ENCODE results near the gene IFITM10.

The IFITM10 gene

GRCh38 chr11:1739576-1739975 lies 10.8 kb downstream of the IFITM10 start:
- Histone ChIP-seq H3K36me3 (ENCODE audit: control insufficient read depth in 2 of 2, insufficient read depth in 1 of 2, low read length in 2 of 2) (no peaks in the 10 kb centered on the region), H3K27ac (ENCODE audit: extremely low read depth, low read depth, low read length) (no peak overlapping the region), H3K4me1 (ENCODE audit: control insufficient read depth, insufficient read depth, low read length) (no peaks in the 10 kb centered on the region), H3K4me3 (ENCODE audit: low read depth, low read length) (no peak overlapping the region), H3K9me3 (ENCODE audit: control insufficient read depth, insufficient read depth, low read depth, low read length) (no peaks in the 10 kb centered on the region)
- CTCF ChIA-PET: interaction anchor here (0.7 to 1.2 kb wide), 2 partner anchors 27 to 45 kb away, joined by 3 read pairs; no protein-coding TSS in a partner anchor
- POLR2A ChIA-PET: no interaction called here
- TF ChIP-seq ZNF132 (tag by site-specific recombination; IDR thresholded peaks at IDR 0.05; ENCODE audit: borderline replicate concordance) (no peak), ZFP69B (tag by site-specific recombination; IDR thresholded peaks at IDR 0.05) (no peak), ZNF600 (tag by site-specific recombination; IDR thresholded peaks at IDR 0.05) (no peak), RBAK (tag by site-specific recombination; IDR thresholded peaks at IDR 0.05) (no peak), ZNF747 (tag by site-specific recombination; IDR thresholded peaks at IDR 0.05) (no peak), PBX3 (CRISPR knock-in tag; IDR thresholded peaks at IDR 0.05) (no peak), ZNF114 (tag by site-specific recombination; IDR thresholded peaks at IDR 0.05) (no peak), ZFP37 (tag by site-specific recombination; IDR thresholded peaks at IDR 0.05) (no peak), ZNF621 (tag by site-specific recombination; IDR thresholded peaks at IDR 0.05) (no peak), ZNF704 (tag by site-specific recombination; IDR thresholded peaks at IDR 0.05) (no peak)

- ChIA-PET POLR2A (interaction anchor here (0.7 kb wide), 1 partner anchor 377 kb away, joined by 7 read pairs; no protein-coding TSS in a partner anchor), CTCF (interaction anchor here (0.6 kb wide), 2 partner anchors 128 to 414 kb away, joined by 3 to 4 read pairs; no protein-coding TSS in a partner anchor)
- no peaks in the 10 kb centered on the region for H3K36me3 ChIP-seq (ENCODE audit: control insufficient read depth in 2 of 2, insufficient read depth in 1 of 2, low read length in 2 of 2)
- H3K4me1 ChIP-seq (ENCODE audit: control insufficient read depth, insufficient read depth, low read length): no peaks in the 10 kb centered on the region
- H3K9me3 ChIP-seq (ENCODE audit: control insufficient read depth, insufficient read depth, low read depth, low read length): no peaks in the 10 kb centered on the region
- no peak overlapping the region for H3K4me3 ChIP-seq (ENCODE audit: low read depth, low read length)
- TF ChIP-seq ZNF658 (tag by site-specific recombination; IDR thresholded peaks at IDR 0.05) (no peak), ZNF610 (tag by site-specific recombination; IDR thresholded peaks at IDR 0.05; ENCODE audit: borderline replicate concordance) (no peak), ZNF501 (tag by site-specific recombination; IDR thresholded peaks at IDR 0.05) (no peak), ZNF26 (tag by site-specific recombination; IDR thresholded peaks at IDR 0.05) (no peak), ZNF132 (tag by site-specific recombination; IDR thresholded peaks at IDR 0.05; ENCODE audit: borderline replicate concordance) (no peak), HOXA7 (CRISPR knock-in tag; IDR thresholded peaks at IDR 0.05; ENCODE audit: borderline replicate concordance) (no peak), ZNF654 (tag by site-specific recombination; IDR thresholded peaks at IDR 0.05; ENCODE audit: low read depth) (no peak), ZNF488 (tag by site-specific recombination; IDR thresholded peaks at IDR 0.05) (no peak)
- H3K27ac ChIP-seq (ENCODE audit: extremely low read depth, low read depth, low read length): no peak overlapping the region
Measured at GRCh38 chr11:1738380-1738779, 12.0 kb downstream of the IFITM10 start.

- H3K36me3 ChIP-seq (ENCODE audit: control insufficient read depth in 2 of 2, insufficient read depth in 1 of 2, low read length in 2 of 2): no peaks in the 10 kb centered on the region
- no peaks in the 10 kb centered on the region for H3K9me3 ChIP-seq (ENCODE audit: control insufficient read depth, insufficient read depth, low read depth, low read length)
- no peak overlapping the region for H3K4me3 ChIP-seq (ENCODE audit: low read depth, low read length)
- H3K27ac ChIP-seq (ENCODE audit: extremely low read depth, low read depth, low read length): no peak overlapping the region
- H3K4me1 ChIP-seq (ENCODE audit: control insufficient read depth, insufficient read depth, low read length): no peaks in the 10 kb centered on the region
- POLR2A ChIA-PET: no interaction called here
- CTCF ChIA-PET: interaction anchor here (0.6 to 1.5 kb wide), 2 partner anchors 57 to 415 kb away, joined by 3 to 4 read pairs; no protein-coding TSS in a partner anchor
- no peak for TF ChIP-seq ELK4 (IDR thresholded peaks at IDR 0.05; ENCODE audit: borderline replicate concordance, low read depth, low read length)
- TF ChIP-seq ZNF239 (tag by site-specific recombination; IDR thresholded peaks at IDR 0.05): no peak
- TF ChIP-seq ZNF184 (tag by site-specific recombination; IDR thresholded peaks at IDR 0.05): no peak
- no peak for TF ChIP-seq ZNF302 (tag by site-specific recombination; IDR thresholded peaks at IDR 0.05; ENCODE audit: low read depth)
- TF ChIP-seq ZNF133 (tag by site-specific recombination; IDR thresholded peaks at IDR 0.05): no peak
- no peak for TF ChIP-seq ZNF169 (tag by site-specific recombination; IDR thresholded peaks at IDR 0.05)
- no peak for TF ChIP-seq HIC1 (tag by site-specific recombination; IDR thresholded peaks at IDR 0.05)
Measured at GRCh38 chr11:1737080-1737757, 13.2 kb downstream of the IFITM10 start.

Data from HEK293 (cell line).